ENCODE results near the gene TBC1D9B. TPM values are rescaled to one million over a fixed set of nuclear protein-coding genes. Genes with fewer than 3 reads are reported as not detected.

The TBC1D9B gene
- total RNA-seq, 2 experiments from 2014 or later = 92.4 to 94.6 TPM

DNA sequence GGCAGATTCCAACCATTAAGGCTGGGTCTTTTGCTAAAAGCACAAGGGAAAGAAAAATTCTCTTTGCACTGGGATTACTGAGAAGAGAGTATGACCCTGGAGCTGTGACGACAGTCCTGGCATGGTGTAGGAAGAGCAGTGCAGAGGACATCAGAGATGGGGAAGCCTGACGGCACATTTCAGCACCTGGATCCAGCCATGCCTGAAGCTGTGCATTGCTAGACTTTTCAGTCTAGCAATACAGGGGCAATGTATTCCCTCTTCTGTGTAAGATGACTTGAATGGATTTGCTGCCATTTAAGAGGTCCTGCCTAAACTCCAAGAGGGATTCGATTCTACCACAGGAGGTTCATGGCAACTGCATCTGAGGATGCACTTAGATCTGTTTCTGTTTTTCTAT lies 36.7 kb downstream of the TBC1D9B start:
- TF ChIP-seq, protein P1, sequence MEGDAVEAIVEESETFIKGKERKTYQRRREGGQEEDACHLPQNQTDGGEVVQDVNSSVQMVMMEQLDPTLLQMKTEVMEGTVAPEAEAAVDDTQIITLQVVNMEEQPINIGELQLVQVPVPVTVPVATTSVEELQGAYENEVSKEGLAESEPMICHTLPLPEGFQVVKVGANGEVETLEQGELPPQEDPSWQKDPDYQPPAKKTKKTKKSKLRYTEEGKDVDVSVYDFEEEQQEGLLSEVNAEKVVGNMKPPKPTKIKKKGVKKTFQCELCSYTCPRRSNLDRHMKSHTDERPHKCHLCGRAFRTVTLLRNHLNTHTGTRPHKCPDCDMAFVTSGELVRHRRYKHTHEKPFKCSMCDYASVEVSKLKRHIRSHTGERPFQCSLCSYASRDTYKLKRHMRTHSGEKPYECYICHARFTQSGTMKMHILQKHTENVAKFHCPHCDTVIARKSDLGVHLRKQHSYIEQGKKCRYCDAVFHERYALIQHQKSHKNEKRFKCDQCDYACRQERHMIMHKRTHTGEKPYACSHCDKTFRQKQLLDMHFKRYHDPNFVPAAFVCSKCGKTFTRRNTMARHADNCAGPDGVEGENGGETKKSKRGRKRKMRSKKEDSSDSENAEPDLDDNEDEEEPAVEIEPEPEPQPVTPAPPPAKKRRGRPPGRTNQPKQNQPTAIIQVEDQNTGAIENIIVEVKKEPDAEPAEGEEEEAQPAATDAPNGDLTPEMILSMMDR (IDR thresholded peaks at IDR 0.05) = no peak
- POLR2A ChIA-PET = interaction anchor here (0.9 kb wide), 1 partner anchor 9 kb away, joined by 3 read pairs; no protein-coding TSS in a partner anchor
- Mint-ChIP-seq H3K27ac (no peak overlapping the region), H3K4me3 (no peak overlapping the region), H3K9me3 (no peaks in the 10 kb centered on the region), H3K4me1 (ENCODE audit: low read depth) (peaks cover 4% of the 10 kb centered on the region), H3K36me3 (ENCODE audit: low read depth) (peaks cover 20% of the 10 kb centered on the region), H3K27me3 (no peaks in the 10 kb centered on the region)
- ATAC-seq = no peak
- CTCF ChIA-PET = interaction anchor here (0.7 to 1.9 kb wide), 6 partner anchors 35 to 220 kb away, joined by 3 to 5 read pairs (median 4); no protein-coding TSS in a partner anchor
- intact Hi-C loops (cut with micrococcal nuclease) = no loop called here
- no peak for DNase-seq

DNA sequence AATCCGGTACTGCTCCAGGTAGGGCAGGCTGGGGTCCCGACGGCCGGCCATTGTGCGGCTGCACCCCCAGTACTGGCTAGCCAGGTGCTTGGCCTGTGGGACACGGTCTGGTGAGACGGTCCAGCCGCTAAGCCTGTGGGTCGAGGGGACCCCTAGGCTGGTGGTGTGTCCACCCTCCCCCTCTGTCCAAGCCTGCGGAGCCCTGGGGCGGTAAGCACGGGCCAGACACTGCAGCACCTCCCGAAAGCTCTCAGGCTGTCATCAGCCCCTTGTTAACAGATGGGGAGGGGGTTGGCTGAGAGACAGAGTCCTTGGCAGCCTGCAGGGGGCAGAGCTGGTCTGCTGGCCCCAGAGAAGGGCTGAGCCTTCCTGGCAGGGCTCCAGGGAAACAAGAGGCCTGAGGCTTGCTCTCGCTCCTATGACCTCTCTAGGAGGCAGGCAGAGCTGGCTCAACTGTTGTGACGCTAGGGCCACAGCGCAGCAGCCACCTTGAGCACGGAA lies 37.2 kb downstream of the TBC1D9B start:
- Mint-ChIP-seq H3K4me3 (no peak overlapping the region), H3K4me1 (ENCODE audit: low read depth) (peaks cover 4% of the 10 kb centered on the region), H3K27me3 (no peaks in the 10 kb centered on the region), H3K27ac (no peak overlapping the region), H3K9me3 (no peaks in the 10 kb centered on the region), H3K36me3 (ENCODE audit: low read depth) (peaks cover 19% of the 10 kb centered on the region)
- ATAC-seq (peak; percentile 52), DNase-seq (peak; percentile 20)
- intact Hi-C loops (cut with micrococcal nuclease) = no loop called here
- ChIA-PET POLR2A (no interaction called here), CTCF (interaction anchor here (0.8 to 1.9 kb wide), 5 partner anchors 35 to 108 kb away, joined by 3 to 5 read pairs (median 3); no protein-coding TSS in a partner anchor)
- TF ChIP-seq, protein P1 (IDR thresholded peaks at IDR 0.05) = peak; percentile 37

DNA sequence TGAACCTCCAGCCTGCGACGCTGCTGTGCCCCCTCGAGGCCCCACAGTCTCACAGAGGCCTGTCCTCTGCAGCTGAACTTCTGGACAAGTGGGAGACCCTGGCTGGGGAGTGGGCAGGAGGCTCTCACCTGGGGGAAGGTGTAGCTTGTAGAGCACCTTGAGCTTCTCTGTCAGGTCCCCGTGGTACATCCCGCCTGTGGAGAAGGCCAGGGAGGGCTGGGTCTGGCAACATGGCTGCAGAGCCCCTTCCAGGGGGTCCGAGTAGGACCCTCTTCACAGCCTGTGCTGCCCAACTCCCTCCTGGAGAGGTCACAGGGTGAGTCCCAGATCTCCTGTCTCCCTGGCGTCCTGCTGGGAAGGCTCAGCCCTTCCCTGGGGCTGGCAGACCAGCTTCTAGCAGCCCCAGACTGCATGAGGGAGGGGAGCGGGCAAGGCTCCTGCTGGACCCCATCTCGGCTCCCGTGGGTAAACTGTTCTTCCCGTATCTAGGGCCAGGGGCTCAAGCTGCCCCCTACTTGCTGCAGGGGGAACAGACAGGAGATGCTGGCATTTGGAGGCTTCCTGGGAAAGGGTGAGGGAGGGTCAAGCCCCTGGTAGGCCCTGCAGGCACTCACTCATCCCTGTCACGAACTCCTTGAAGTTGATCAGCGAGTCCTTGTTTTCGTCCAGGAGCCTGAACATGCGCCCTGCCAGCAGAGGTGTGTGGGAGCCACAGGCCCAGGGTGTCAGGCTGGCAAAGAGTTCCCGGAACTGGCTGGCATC lies 37.9 kb downstream of the TBC1D9B start:
- ATAC-seq = no peak
- Mint-ChIP-seq H3K27me3 (no peaks in the 10 kb centered on the region), H3K4me3 (no peak overlapping the region), H3K4me1 (ENCODE audit: low read depth) (peaks cover 4% of the 10 kb centered on the region), H3K36me3 (ENCODE audit: low read depth) (peaks cover 16% of the 10 kb centered on the region), H3K9me3 (no peaks in the 10 kb centered on the region), H3K27ac (no peak overlapping the region)
- ChIA-PET POLR2A (no interaction called here), CTCF (interaction anchor here (0.8 to 1.9 kb wide), 4 partner anchors 36 to 107 kb away, joined by 3 to 5 read pairs (median 3); no protein-coding TSS in a partner anchor)
- DNase-seq = no peak
- TF ChIP-seq, protein P1 (IDR thresholded peaks at IDR 0.05) = no peak
- intact Hi-C loops (cut with micrococcal nuclease) = no loop called here

DNA sequence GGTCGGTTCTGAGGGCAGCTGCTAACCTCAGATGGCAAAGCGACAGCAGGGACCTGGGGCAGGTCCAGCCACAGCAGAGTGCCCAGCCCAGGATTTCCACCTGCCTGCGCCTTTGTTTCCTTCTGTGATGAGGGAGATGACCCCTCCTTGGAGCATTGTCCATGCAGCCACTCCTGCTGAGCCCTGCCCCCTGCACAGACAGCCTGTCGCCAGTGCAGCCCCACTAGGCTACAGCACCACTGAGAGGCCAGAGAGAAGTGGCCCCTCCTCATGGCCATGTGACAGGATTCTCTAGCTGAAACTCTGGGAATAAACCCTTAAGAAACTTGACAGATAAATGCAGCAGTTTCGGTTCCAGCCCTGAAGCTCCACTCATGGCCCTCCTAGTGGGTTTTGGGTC lies 38.6 kb downstream of the TBC1D9B start:
- ChIA-PET POLR2A (no interaction called here), CTCF (interaction anchor here (1.9 kb wide), 1 partner anchor 106 kb away, joined by 5 read pairs; no protein-coding TSS in a partner anchor)
- peaks cover 4% of the 10 kb centered on the region for H3K4me1 Mint-ChIP-seq (ENCODE audit: low read depth)
- peaks cover 15% of the 10 kb centered on the region for H3K36me3 Mint-ChIP-seq (ENCODE audit: low read depth)
- DNase-seq = no peak
- H3K27ac Mint-ChIP-seq = no peak overlapping the region
- ATAC-seq = no peak
- H3K9me3 Mint-ChIP-seq = no peaks in the 10 kb centered on the region
- H3K27me3 Mint-ChIP-seq = no peaks in the 10 kb centered on the region
- intact Hi-C loops (cut with micrococcal nuclease) = no loop called here
- TF ChIP-seq, protein P1 (IDR thresholded peaks at IDR 0.05) = no peak
- H3K4me3 Mint-ChIP-seq = no peak overlapping the region

DNA sequence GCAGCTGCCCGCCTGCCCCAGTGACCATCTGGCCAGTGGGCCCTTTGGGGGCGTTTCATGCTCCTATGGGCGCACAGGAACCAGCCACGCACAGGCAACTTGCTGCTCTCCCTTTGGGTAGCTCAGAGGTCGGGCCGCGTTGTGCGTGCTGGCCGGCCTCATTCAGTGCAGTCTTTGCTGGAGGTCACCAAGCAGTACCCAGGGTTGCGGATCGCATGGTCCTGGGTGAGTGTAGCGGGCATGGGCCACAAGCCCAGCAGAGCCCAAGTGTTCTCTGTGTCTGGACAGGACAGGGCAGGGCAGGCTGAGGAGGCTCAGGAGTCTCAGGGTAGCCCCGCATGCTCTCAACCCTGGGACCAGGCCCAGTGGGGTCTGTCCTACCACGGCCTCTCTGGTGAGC lies 39.2 kb downstream of the TBC1D9B start:
- POLR2A ChIA-PET = no interaction called here
- CTCF ChIA-PET = interaction anchor here (1.4 kb wide), 1 partner anchor 106 kb away, joined by 4 read pairs; no protein-coding TSS in a partner anchor
- no peaks in the 10 kb centered on the region for H3K27me3 Mint-ChIP-seq
- intact Hi-C loops (cut with micrococcal nuclease) = no loop called here
- H3K4me3 Mint-ChIP-seq = no peak overlapping the region
- no peak for DNase-seq
- no peak overlapping the region for H3K27ac Mint-ChIP-seq
- peaks cover 4% of the 10 kb centered on the region for H3K4me1 Mint-ChIP-seq (ENCODE audit: low read depth)
- peaks cover 17% of the 10 kb centered on the region for H3K36me3 Mint-ChIP-seq (ENCODE audit: low read depth)
- no peaks in the 10 kb centered on the region for H3K9me3 Mint-ChIP-seq
- TF ChIP-seq, protein P1 (IDR thresholded peaks at IDR 0.05) = no peak
- no peak for ATAC-seq
